HepG2 (cell line): ENCODE data around the gene XRCC2. TPM values are rescaled to one million over a fixed set of nuclear protein-coding genes. Genes with fewer than 3 reads are reported as not detected.

Experiments used
- ARNTL ChIP-seq: sonication (generic); formaldehyde crosslinking; IDR thresholded peaks from 2 replicates; pipeline ENCODE4 v1.4.0; 2020; ENCODE audit warnings: mild to moderate bottlenecking, missing genetic modification reagents
- CREBL2 ChIP-seq: sonication (generic); formaldehyde crosslinking; IDR thresholded peaks from 2 replicates; pipeline ENCODE4 v1.8.1; 2023; ENCODE audit warnings: missing genetic modification reagents, mild to moderate bottlenecking, borderline replicate concordance
- HOMEZ ChIP-seq: IDR thresholded peaks from 2 replicates; pipeline ENCODE4 v1.6.1; 2016; ENCODE audit warnings: low read depth
- MIER3 ChIP-seq: IDR thresholded peaks from 2 replicates; pipeline ENCODE4 v1.6.1; 2016; ENCODE audit warnings: missing compliant biosample characterization, borderline replicate concordance
- MYC ChIP-seq: sonication (generic); formaldehyde crosslinking; IDR thresholded peaks from 2 replicates; pipeline ENCODE4 v1.9.0; 2021; ENCODE audit warnings: missing genetic modification reagents, borderline replicate concordance
- MYNN ChIP-seq: sonication (generic); formaldehyde crosslinking; IDR thresholded peaks from 2 replicates; pipeline ENCODE4 v1.4.0; 2020; ENCODE audit warnings: mild to moderate bottlenecking, low read depth, missing genetic modification reagents
- POLR2A ChIP-seq, 2 experiments: IDR thresholded peaks; 2 replicates each; pipeline ENCODE4 v1.6.1; 2011; ENCODE audit warnings: low read depth in 2 of 2, low read length in 2 of 2, mild to moderate bottlenecking in 1 of 2, moderate library complexity in 1 of 2; ENCODE audit not compliant: insufficient read depth in 1 of 2
- SALL1 ChIP-seq: sonication (generic); formaldehyde crosslinking; IDR thresholded peaks from 2 replicates; pipeline ENCODE4 v1.8.0; 2022; ENCODE audit warnings: mild to moderate bottlenecking, missing genetic modification reagents
- SMAD1 ChIP-seq: sonication (generic); formaldehyde crosslinking; IDR thresholded peaks from 2 replicates; pipeline ENCODE4 v1.4.0; 2020; ENCODE audit warnings: missing genetic modification reagents, low read depth, mild to moderate bottlenecking, borderline replicate concordance
- STAG1 ChIP-seq: sonication (generic); formaldehyde crosslinking; IDR thresholded peaks from 2 replicates; pipeline ENCODE4 v1.4.0; 2020; ENCODE audit warnings: missing genetic modification reagents
- ZBTB38 ChIP-seq: sonication (generic); formaldehyde crosslinking; IDR thresholded peaks from 2 replicates; pipeline ENCODE4 v1.5.1; 2020; ENCODE audit warnings: mild to moderate bottlenecking, missing genetic modification reagents
- ZC3H13 ChIP-seq: sonication (generic); formaldehyde crosslinking; IDR thresholded peaks from 2 replicates; pipeline ENCODE4 v1.8.1; 2023; ENCODE audit warnings: mild to moderate bottlenecking, missing genetic modification reagents, moderate library complexity
- ZFP36L1 ChIP-seq: sonication (generic); formaldehyde crosslinking; IDR thresholded peaks from 2 replicates; pipeline ENCODE4 v1.8.0; 2022; ENCODE audit warnings: mild to moderate bottlenecking, missing genetic modification reagents, moderate library complexity
- ZNF143 ChIP-seq: sonication (generic); formaldehyde crosslinking; IDR thresholded peaks from 2 replicates; pipeline ENCODE4 v1.4.0; 2020; ENCODE audit warnings: missing genetic modification reagents
- ZNF224 ChIP-seq: sonication (generic); formaldehyde crosslinking; IDR thresholded peaks from 2 replicates; pipeline ENCODE4 v1.5.0; 2020; ENCODE audit warnings: mild to moderate bottlenecking, missing genetic modification reagents
- ZNF33B ChIP-seq: sonication (generic); formaldehyde crosslinking; IDR thresholded peaks from 2 replicates; pipeline ENCODE4 v1.5.1; 2020; ENCODE audit warnings: mild to moderate bottlenecking, missing genetic modification reagents
- ZNF724P ChIP-seq: sonication (generic); formaldehyde crosslinking; IDR thresholded peaks from 2 replicates; pipeline ENCODE4 v1.8.0; 2022; ENCODE audit warnings: missing genetic modification reagents, borderline replicate concordance
- ZXDC ChIP-seq: sonication (generic); formaldehyde crosslinking; IDR thresholded peaks from 2 replicates; pipeline ENCODE4 v1.5.0; 2020; ENCODE audit warnings: mild to moderate bottlenecking, missing genetic modification reagents
- polyA plus RNA-seq, 8 experiments: library from polyadenylated mRNA; depleted of rRNA in 3 of 8; stranded (reverse) in 7 of 8; unstranded in 1 of 8; fragments of >200 nt; fragmentation: Illumina TruSeq in 4 of 8; extraction: Trizol in 4 of 8; gene quantifications; 2 replicates each; pipeline versions ENCODE4 v1.2.1 to v1.2.3, GENCODE V29; 2011 to 2016; ENCODE audit warnings: low read depth in 4 of 8, missing spikeins in 1 of 8, mixed read lengths in 1 of 8; ENCODE audit not compliant: insufficient read depth in 1 of 8
- total RNA-seq, 5 experiments: library from RNA; depleted of rRNA; stranded (reverse); fragments of >200 nt; fragmentation: Illumina TruSeq; extraction: Trizol; gene quantifications; 2 replicates each; pipeline ENCODE4 v1.2.3, GENCODE V29; 2016; ENCODE audit warnings: low read depth in 1 of 5
- TF ChIP-seq, protein P1 (sequence below): sonication (generic); formaldehyde crosslinking; IDR thresholded peaks from 2 replicates; pipeline ENCODE4 v1.5.0; 2020; ENCODE audit warnings: mild to moderate bottlenecking, missing genetic modification reagents
- TF ChIP-seq, protein P2 (sequence below): sonication (generic); formaldehyde crosslinking; IDR thresholded peaks from 2 replicates; pipeline ENCODE4 v1.8.0; 2022; ENCODE audit warnings: low read depth, missing genetic modification reagents

The XRCC2 gene
- total and polyA plus RNA-seq, 2 of the 13 experiments (the other 11 are each of a cell fraction or from before 2014, with no cell fraction given), result 3.8 to 14.5 TPM

- TF ChIP-seq SALL1 (CRISPR knock-in tag) (peak; percentile 71; the same call in 1 of the 2 replicates), SMAD1 (peak; percentile 76; the same call in 1 of the 2 replicates), ARNTL (CRISPR knock-in tag) (peak; percentile 53; the same call in 1 of the 2 replicates), ZBTB38 (peak; percentile 72; the same call in 1 of the 2 replicates), STAG1 (no peak), MYC (CRISPR knock-in tag) (peak; percentile 71), HOMEZ (peak; percentile 45; the same call in 1 of the 2 replicates), ZNF224 (CRISPR knock-in tag) (no peak), ZNF143 (no peak), MIER3 (peak; percentile 66; the same call in 1 of the 2 replicates), ZC3H13 (CRISPR knock-in tag) (0 out of 2 replicates have a peak, but pooled peaks have one; percentile 31), POLR2A (IDR thresholded peaks at IDR 0.05; ENCODE audit: insufficient read depth in 1 of 2, low read depth in 2 of 2, low read length in 2 of 2) (peak; percentile 81 to 89), ZNF724P (CRISPR knock-in tag) (peak; percentile 70; the same call in 1 of the 2 replicates), CREBL2 (CRISPR knock-in tag) (no peak), MYNN (CRISPR knock-in tag) (peak; percentile 54; the same call in 1 of the 2 replicates), ZFP36L1 (CRISPR knock-in tag) (no peak), ZNF33B (CRISPR knock-in tag) (peak; percentile 44; the same call in 1 of the 2 replicates), ZXDC (CRISPR knock-in tag) (no peak)
- TF ChIP-seq, protein P1, sequence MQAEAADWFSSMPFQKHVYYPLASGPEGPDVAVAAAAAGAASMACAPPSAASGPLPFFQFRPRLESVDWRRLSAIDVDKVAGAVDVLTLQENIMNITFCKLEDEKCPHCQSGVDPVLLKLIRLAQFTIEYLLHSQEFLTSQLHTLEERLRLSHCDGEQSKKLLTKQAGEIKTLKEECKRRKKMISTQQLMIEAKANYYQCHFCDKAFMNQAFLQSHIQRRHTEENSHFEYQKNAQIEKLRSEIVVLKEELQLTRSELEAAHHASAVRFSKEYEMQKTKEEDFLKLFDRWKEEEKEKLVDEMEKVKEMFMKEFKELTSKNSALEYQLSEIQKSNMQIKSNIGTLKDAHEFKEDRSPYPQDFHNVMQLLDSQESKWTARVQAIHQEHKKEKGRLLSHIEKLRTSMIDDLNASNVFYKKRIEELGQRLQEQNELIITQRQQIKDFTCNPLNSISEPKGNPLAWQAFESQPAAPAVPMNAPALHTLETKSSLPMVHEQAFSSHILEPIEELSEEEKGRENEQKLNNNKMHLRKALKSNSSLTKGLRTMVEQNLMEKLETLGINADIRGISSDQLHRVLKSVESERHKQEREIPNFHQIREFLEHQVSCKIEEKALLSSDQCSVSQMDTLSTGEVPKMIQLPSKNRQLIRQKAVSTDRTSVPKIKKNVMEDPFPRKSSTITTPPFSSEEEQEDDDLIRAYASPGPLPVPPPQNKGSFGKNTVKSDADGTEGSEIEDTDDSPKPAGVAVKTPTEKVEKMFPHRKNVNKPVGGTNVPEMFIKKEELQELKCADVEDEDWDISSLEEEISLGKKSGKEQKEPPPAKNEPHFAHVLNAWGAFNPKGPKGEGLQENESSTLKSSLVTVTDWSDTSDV (CRISPR knock-in tag), result no peak; the same call in 1 of the 2 replicates
- TF ChIP-seq, protein P2, sequence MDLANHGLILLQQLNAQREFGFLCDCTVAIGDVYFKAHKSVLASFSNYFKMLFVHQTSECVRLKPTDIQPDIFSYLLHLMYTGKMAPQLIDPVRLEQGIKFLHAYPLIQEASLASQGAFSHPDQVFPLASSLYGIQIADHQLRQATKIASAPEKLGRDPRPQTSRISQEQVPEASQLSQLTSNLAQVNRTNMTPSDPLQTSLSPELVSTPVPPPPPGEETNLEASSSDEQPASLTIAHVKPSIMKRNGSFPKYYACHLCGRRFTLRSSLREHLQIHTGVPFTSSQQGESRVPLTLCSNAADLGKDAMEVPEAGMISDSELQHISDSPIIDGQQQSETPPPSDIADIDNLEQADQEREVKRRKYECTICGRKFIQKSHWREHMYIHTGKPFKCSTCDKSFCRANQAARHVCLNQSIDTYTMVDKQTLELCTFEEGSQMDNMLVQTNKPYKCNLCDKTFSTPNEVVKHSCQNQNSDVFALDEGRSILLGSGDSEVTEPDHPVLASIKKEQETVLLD (CRISPR knock-in tag), result no peak
Observed at GRCh38 chr7:152675759-152676636, at the start of gene XRCC2 (continued).
